ENCODE results near the gene SH3YL1.
"Not testable (repeated sequence)": the region's sequence is repeated elsewhere in the genome, so short reads cannot be mapped to it uniquely, and the experiment has no call there.

The SH3YL1 gene

GRCh38 chr2:177733-178132, 86.1 kb downstream of the SH3YL1 start:
- DNase-seq (ENCODE audit: low read depth): no peak

DNA sequence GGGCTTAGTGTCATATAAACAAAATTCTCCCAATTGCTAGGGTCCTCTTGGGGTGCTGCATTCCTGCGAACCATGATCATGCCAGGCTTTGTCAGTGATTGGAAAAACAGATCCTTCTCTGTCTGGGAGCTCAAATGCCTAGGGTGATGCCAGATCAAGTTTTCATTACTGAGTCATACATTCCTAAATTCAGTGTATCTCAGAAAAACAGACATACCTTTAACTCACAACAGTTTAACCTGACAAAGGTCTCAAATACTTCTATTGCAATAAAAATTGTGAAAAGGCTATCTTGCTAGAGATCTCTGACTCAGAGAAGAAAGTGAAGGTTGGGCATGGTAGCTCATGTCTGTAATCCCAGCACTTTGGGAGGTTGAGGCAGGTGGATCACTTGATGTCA, 86.9 kb downstream of the SH3YL1 start:
- no peak for DNase-seq (ENCODE audit: low read depth)

DNA sequence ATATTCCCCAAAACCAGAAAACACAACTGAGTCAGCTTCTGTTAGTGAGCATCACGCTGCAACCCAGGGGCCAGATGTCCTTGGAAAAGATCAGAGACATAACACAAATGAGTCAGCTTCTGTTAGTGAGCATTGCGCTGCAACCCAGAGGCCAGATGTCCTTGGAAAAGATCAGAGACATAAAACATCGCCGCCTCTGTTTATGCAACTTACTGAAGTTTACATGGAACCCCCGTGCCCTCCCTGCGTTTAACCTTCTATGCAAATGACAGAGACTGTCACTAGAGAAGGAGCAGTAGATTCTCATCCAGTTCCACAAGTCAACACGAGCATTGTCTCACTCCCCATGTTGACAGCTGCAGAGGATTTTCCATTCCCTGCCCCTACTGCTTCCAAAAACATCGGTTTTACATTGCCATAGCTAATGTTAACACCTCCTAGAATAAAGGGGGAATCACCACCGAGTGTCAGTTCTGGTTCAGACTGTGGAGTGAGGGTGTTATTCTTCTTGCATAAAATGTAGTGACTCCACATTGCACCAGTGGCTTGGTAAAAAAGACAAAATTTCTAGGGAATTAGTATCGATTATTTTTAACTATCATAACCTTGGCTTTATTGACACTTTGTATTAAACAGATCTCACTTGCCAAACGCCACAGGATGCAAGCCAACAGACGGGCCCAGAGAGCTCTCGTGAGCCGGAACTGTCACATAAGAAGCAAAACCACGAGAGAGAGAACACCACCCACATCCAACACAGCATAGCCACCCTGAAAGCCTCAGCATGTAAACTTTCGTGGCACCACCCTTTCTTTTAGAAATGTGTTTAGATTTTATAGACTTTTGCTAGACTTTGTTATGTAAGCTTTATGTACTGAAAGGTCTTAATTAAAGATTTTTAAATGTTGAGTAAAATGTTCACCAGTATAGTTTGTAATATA, 87.7 kb downstream of the SH3YL1 start:
- DNase-seq (ENCODE audit: low read depth): peak; percentile 13

GRCh38 chr2:175161-175786, 88.6 kb downstream of the SH3YL1 start:
- DNase-seq (ENCODE audit: low read depth): no peak

- not testable (repeated sequence) for DNase-seq (ENCODE audit: low read depth)
These were observed 91.7 kb downstream of the SH3YL1 start for GRCh38 chr2:172120-172519.

DNA sequence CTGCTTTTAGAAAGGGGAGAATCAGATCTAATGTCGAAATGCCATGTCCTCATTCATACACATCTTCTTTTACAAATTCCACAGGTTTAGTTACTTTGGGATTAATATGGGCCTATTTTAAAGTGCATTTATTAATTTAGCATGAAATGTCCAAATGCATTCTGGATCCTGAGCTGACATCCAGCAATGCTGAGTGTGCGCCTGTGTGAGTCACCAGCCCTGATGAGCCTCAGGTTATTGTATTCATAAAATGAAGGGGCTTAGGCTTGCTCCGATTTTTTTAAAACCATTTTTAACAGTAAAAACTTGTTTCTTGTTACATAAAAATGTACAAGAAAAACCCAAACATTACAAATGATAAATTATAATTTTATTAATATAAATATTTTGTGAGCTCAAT, 94.1 kb downstream of the SH3YL1 start:
- DNase-seq (ENCODE audit: low read depth): no peak
